ELR (cell line): ENCODE measurements around the gene ABCG5.

Experiments used
- DNase-seq: peaks from one replicate; pipeline ENCODE4 v3.0.0-alpha.2; 2015; ENCODE audit warnings: low read depth

Gene ABCG5

GRCh38 chr2:43838560-43839267 lies at the start of gene ABCG5, which contains the start of gene ABCG8:
ABCG5 (minus strand) TSS chr2:43838839; CDS start chr2:43838679, 160 bp downstream.
ABCG8 (plus strand) TSS chr2:43838971; CDS start chr2:43839054, 83 bp downstream.
- DNase-seq, result no peak

- no peak for DNase-seq
Measured at GRCh38 chr2:43887176-43887575, 48.5 kb upstream of the ABCG5 start.

GRCh38 chr2:43885132-43885632 lies 46.5 kb upstream of the ABCG5 start:
- no peak for DNase-seq

- no peak for DNase-seq
Measured at GRCh38 chr2:43884689-43885088, 46.0 kb upstream of the ABCG5 start.

GRCh38 chr2:43882312-43882711 lies 43.7 kb upstream of the ABCG5 start:
- no peak for DNase-seq

GRCh38 chr2:43880952-43881351 lies 42.3 kb upstream of the ABCG5 start:
- no peak for DNase-seq

GRCh38 chr2:43880471-43880870 lies 41.8 kb upstream of the ABCG5 start:
- no peak for DNase-seq

- DNase-seq, result peak; percentile 30
Measured at GRCh38 chr2:43879261-43879660, 40.6 kb upstream of the ABCG5 start.

- peak; percentile 71 for DNase-seq
Measured at GRCh38 chr2:43877782-43878464, 39.3 kb upstream of the ABCG5 start.

- no peak for DNase-seq
Measured at GRCh38 chr2:43874776-43875451, 36.3 kb upstream of the ABCG5 start.

- DNase-seq, result no peak
Measured at GRCh38 chr2:43872151-43872550, 33.5 kb upstream of the ABCG5 start.

- no peak for DNase-seq
Measured at GRCh38 chr2:43855292-43855691, 16.7 kb upstream of the ABCG5 start.

- no peak for DNase-seq
Measured at GRCh38 chr2:43854671-43855070, 16.0 kb upstream of the ABCG5 start.

- DNase-seq, result no peak
Measured at GRCh38 chr2:43853141-43854081, 14.8 kb upstream of the ABCG5 start.

- DNase-seq, result no peak
Measured at GRCh38 chr2:43852196-43852730, 13.6 kb upstream of the ABCG5 start.

- no peak for DNase-seq
Measured at GRCh38 chr2:43851011-43851980, 12.7 kb upstream of the ABCG5 start.

GRCh38 chr2:43848214-43848613 lies 9.6 kb upstream of the ABCG5 start:
- DNase-seq, result peak; percentile 11

- DNase-seq, result no peak
Measured at GRCh38 chr2:43846140-43846793, 7.6 kb upstream of the ABCG5 start.

- no peak for DNase-seq
Measured at GRCh38 chr2:43845181-43845580, 6.5 kb upstream of the ABCG5 start.

GRCh38 chr2:43842866-43843226 lies 4.2 kb upstream of the ABCG5 start:
- DNase-seq, result no peak
